ENCODE results near the gene TOP1.
A peak's percentile ranks its signal among the peaks of the same experiment; 100 is the strongest.

Gene TOP1

GRCh38 chr20:41048461-41049301 is 20.1 kb downstream of the TOP1 start:
- ChIA-PET POLR2A (no interaction called here), CTCF (interaction anchor here (0.7 to 3.5 kb wide), 2 partner anchors 47 kb away, joined by 5 to 13 read pairs; no protein-coding TSS in a partner anchor)
- no peak for DNase-seq (ENCODE audit: low read depth, low spot score)
- no peak for TF ChIP-seq CTCF (IDR thresholded peaks at IDR 0.05; ENCODE audit: insufficient read depth, low read length, missing control alignments)
- no peak overlapping the region for H3K4me3 ChIP-seq (ENCODE audit: low read depth, low read length)

- TF ChIP-seq CTCF (IDR thresholded peaks at IDR 0.05; ENCODE audit: insufficient read depth, low read length, missing control alignments): no peak
- ChIA-PET POLR2A (no interaction called here), CTCF (interaction anchor here (1.1 to 3.5 kb wide), 4 partner anchors 18 to 46 kb away, joined by 3 to 13 read pairs (median 4); no protein-coding TSS in a partner anchor)
- DNase-seq (ENCODE audit: low read depth, low spot score): no peak
- no peak overlapping the region for H3K4me3 ChIP-seq (ENCODE audit: low read depth, low read length)
These were observed 20.8 kb downstream of the TOP1 start for GRCh38 chr20:41049451-41049850.

GRCh38 chr20:41050361-41051008 is 21.9 kb downstream of the TOP1 start:
- no peak for TF ChIP-seq CTCF (IDR thresholded peaks at IDR 0.05; ENCODE audit: insufficient read depth, low read length, missing control alignments)
- H3K4me3 ChIP-seq (ENCODE audit: low read depth, low read length): no peak overlapping the region
- ChIA-PET POLR2A (interaction anchor here (0.6 to 1.0 kb wide), 2 partner anchors 15 to 41 kb away, joined by 3 read pairs; no protein-coding TSS in a partner anchor), CTCF (interaction anchor here (1.1 to 3.5 kb wide), 6 partner anchors 19 to 60 kb away, joined by 3 to 13 read pairs (median 4); no protein-coding TSS in a partner anchor)
- peak; percentile 36 for DNase-seq (ENCODE audit: low read depth, low spot score)

GRCh38 chr20:41051009-41051825 is 22.6 kb downstream of the TOP1 start:
- no peak overlapping the region for H3K4me3 ChIP-seq (ENCODE audit: low read depth, low read length)
- no peak for DNase-seq (ENCODE audit: low read depth, low spot score)
- CTCF ChIA-PET: interaction anchor here (1.0 to 3.5 kb wide), 5 partner anchors 41 to 60 kb away, joined by 3 to 13 read pairs (median 3); no protein-coding TSS in a partner anchor
- POLR2A ChIA-PET: no interaction called here
- TF ChIP-seq CTCF (IDR thresholded peaks at IDR 0.05; ENCODE audit: insufficient read depth, low read length, missing control alignments): no peak

- DNase-seq (ENCODE audit: low read depth, low spot score): no peak
- H3K4me3 ChIP-seq (ENCODE audit: low read depth, low read length): no peak overlapping the region
- CTCF ChIA-PET: no interaction called here
- POLR2A ChIA-PET: interaction anchor here (0.5 kb wide), 1 partner anchor 22 kb away, joined by 3 read pairs; no protein-coding TSS in a partner anchor
- TF ChIP-seq CTCF (IDR thresholded peaks at IDR 0.05; ENCODE audit: insufficient read depth, low read length, missing control alignments): no peak
These were observed 24.3 kb downstream of the TOP1 start for GRCh38 chr20:41052742-41053419.

All from AG04449 (cell line).